KOPT-K1 (cell line): ENCODE data around the gene POLR2A.

Experiments used
- H3K27ac ChIP-seq: fragments of 200-600 bp; sonication (generic); 2 replicates; pipeline ENCODE4 v1.5.1; 2016; ENCODE audit warnings: antibody characterized with exemption, mild to moderate bottlenecking, low read depth, low read length; ENCODE audit not compliant: poor library complexity, severe bottlenecking
- H3K36me3 ChIP-seq: fragments of 200-600 bp; sonication (generic); 2 replicates; pipeline ENCODE4 v1.5.1; 2017; ENCODE audit warnings: antibody characterized with exemption, mild to moderate bottlenecking, low read length, moderate library complexity; ENCODE audit not compliant: insufficient read depth
- H3K9me3 ChIP-seq: fragments of 200-600 bp; sonication (generic); 2 replicates; pipeline ENCODE4 v1.5.1; 2017; ENCODE audit warnings: antibody characterized with exemption, low read length, mild to moderate bottlenecking; ENCODE audit not compliant: insufficient read depth, poor library complexity, severe bottlenecking

The POLR2A gene

DNA sequence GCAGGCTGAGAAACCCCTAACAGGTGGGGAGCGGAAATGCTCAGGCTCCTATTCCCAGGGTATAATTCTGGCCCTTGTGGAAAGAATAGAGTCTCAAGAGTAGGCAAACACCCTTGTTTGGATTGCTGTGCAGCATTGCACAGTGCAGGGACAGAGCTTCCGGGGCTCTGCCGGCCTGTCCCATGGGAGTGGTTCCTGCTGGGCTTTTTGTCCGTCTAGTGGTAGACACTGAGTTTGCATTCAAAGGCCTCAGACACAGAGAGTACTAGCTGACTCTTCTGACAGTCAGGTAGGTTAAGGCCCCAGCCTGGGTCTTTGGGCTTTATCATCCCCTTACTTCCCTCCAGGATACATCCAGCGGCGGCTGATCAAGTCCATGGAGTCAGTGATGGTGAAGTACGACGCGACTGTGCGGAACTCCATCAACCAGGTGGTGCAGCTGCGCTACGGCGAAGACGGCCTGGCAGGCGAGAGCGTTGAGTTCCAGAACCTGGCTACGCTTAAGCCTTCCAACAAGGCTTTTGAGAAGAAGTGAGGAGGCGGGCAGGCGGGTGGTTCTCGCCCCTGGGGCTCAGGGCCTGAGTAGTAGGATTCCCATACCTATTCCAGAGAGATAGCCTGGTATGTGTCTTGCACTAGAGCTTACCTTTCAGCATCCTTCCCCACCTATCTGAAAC lies 18.1 kb downstream of the POLR2A start:
- Histone ChIP-seq H3K27ac (no peak overlapping the region), H3K36me3 (peaks cover 100% of the 10 kb centered on the region), H3K9me3 (no peaks in the 10 kb centered on the region)

DNA sequence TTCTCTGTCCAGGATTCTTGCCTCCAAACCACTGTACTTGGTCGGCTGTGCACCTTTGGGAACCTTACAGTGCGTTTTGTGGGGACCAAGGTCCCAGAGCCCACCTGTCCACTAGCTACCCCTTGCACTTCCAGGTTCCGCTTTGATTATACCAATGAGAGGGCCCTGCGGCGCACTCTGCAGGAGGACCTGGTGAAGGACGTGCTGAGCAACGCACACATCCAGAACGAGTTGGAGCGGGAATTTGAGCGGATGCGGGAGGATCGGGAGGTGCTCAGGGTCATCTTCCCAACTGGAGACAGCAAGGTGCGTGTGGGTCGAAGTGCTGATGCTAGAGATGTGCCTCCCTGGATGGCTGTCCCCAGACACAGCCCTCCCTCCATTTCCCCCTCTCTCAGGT lies 18.8 kb downstream of the POLR2A start:
- Histone ChIP-seq H3K9me3 (no peaks in the 10 kb centered on the region), H3K27ac (no peak overlapping the region), H3K36me3 (peaks cover 100% of the 10 kb centered on the region)

DNA sequence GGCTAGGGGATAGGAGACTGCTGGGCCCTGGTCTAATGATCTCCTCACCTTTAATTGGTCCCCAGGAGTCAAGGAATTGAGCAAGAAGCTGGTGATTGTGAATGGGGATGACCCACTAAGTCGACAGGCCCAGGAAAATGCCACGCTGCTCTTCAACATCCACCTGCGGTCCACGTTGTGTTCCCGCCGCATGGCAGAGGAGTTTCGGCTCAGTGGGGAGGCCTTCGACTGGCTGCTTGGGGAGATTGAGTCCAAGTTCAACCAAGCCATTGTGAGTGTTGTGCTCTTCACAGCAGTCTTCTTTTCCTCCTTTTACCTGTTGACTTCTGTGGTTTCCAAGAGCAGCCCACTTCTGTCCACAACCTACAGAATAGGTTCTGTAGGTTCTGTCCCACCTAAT lies 19.4 kb downstream of the POLR2A start:
- Histone ChIP-seq H3K27ac (no peak overlapping the region), H3K36me3 (peaks cover 100% of the 10 kb centered on the region), H3K9me3 (no peaks in the 10 kb centered on the region)

DNA sequence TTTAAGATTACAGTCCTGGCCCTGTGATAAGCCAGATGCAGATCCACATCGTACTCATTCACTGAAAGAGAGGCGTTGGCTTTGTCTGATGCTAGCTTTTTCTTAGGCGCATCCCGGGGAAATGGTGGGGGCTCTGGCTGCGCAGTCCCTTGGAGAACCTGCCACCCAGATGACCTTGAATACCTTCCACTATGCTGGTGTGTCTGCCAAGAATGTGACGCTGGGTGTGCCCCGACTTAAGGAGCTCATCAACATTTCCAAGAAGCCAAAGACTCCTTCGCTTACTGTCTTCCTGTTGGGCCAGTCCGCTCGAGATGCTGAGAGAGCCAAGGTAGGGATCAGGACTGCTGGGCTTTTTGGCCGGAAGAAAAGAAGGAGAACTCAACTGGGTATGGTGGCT lies 24.0 kb downstream of the POLR2A start:
- Histone ChIP-seq H3K27ac (no peak overlapping the region), H3K9me3 (no peaks in the 10 kb centered on the region), H3K36me3 (peaks cover 100% of the 10 kb centered on the region)

DNA sequence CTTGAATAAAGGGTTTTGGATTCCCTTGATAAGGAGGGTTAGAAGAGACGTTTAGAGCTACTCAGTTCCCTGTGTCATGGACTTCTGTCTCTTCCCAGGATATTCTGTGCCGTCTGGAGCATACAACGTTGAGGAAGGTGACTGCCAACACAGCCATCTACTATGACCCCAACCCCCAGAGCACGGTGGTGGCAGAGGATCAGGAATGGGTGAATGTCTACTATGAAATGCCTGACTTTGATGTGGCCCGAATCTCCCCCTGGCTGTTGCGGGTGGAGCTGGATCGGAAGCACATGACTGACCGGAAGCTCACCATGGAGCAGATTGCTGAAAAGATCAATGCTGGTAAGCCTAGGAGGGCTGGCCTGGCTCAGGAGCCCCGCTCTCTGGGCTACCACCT lies 24.7 kb downstream of the POLR2A start:
- Histone ChIP-seq H3K9me3 (no peaks in the 10 kb centered on the region), H3K36me3 (peaks cover 100% of the 10 kb centered on the region), H3K27ac (no peak overlapping the region)

GRCh38 chr17:7509937-7510336 lies 25.8 kb downstream of the POLR2A start:
- Histone ChIP-seq H3K27ac (no peak overlapping the region), H3K9me3 (no peaks in the 10 kb centered on the region), H3K36me3 (peaks cover 97% of the 10 kb centered on the region)

DNA sequence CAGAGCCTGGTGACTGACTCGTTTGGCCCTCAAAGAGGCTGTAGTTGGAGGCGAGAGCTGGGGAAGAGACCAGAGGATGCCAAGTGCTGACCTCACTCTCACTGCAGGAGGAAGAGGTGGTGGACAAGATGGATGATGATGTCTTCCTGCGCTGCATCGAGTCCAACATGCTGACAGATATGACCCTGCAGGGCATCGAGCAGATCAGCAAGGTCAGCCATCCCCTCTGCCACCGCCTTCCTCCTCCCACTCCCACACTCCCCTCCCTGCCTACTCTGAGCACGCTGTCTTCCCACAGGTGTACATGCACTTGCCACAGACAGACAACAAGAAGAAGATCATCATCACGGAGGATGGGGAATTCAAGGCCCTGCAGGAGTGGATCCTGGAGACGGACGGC lies 26.9 kb downstream of the POLR2A start:
- Histone ChIP-seq H3K36me3 (peaks cover 95% of the 10 kb centered on the region), H3K27ac (no peak overlapping the region), H3K9me3 (no peaks in the 10 kb centered on the region)

- Histone ChIP-seq H3K9me3 (no peaks in the 10 kb centered on the region), H3K36me3 (peaks cover 89% of the 10 kb centered on the region), H3K27ac (no peak overlapping the region)
These were observed 27.9 kb downstream of the POLR2A start for GRCh38 chr17:7512105-7512504.

DNA sequence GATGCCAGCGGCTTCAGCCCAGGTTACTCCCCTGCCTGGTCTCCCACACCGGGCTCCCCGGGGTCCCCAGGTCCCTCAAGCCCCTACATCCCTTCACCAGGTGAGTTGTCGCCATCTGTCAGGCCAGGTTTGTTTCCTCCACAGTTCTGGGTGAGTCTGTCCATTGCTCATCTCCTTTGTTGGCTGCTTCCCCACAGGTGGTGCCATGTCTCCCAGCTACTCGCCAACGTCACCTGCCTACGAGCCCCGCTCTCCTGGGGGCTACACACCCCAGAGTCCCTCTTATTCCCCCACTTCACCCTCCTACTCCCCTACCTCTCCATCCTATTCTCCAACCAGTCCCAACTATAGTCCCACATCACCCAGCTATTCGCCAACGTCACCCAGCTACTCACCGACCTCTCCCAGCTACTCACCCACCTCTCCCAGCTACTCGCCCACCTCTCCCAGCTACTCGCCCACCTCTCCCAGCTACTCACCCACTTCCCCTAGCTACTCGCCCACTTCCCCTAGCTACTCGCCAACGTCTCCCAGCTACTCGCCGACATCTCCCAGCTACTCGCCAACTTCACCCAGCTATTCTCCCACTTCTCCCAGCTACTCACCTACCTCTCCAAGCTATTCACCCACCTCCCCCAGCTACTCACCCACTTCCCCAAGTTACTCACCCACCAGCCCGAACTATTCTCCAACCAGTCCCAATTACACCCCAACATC lies 28.8 kb downstream of the POLR2A start:
- Histone ChIP-seq H3K27ac (no peak overlapping the region), H3K9me3 (no peaks in the 10 kb centered on the region), H3K36me3 (peaks cover 80% of the 10 kb centered on the region)

DNA sequence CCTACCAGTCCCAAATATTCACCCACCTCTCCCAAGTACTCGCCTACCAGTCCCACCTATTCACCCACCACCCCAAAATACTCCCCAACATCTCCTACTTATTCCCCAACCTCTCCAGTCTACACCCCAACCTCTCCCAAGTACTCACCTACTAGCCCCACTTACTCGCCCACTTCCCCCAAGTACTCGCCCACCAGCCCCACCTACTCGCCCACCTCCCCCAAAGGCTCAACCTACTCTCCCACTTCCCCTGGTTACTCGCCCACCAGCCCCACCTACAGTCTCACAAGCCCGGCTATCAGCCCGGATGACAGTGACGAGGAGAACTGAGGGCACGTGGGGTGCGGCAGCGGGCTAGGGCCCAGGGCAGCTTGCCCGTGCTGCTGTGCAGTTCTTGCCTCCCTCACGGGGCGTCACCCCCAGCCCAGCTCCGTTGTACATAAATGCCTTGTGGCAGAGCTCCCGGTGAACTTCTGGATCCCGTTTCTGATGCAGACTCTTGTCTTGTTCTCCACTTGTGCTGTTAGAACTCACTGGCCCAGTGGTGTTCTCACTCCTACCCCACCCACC lies 29.8 kb downstream of the POLR2A start:
- no peaks in the 10 kb centered on the region for H3K9me3 ChIP-seq
- no peak overlapping the region for H3K27ac ChIP-seq
- peaks cover 70% of the 10 kb centered on the region for H3K36me3 ChIP-seq

DNA sequence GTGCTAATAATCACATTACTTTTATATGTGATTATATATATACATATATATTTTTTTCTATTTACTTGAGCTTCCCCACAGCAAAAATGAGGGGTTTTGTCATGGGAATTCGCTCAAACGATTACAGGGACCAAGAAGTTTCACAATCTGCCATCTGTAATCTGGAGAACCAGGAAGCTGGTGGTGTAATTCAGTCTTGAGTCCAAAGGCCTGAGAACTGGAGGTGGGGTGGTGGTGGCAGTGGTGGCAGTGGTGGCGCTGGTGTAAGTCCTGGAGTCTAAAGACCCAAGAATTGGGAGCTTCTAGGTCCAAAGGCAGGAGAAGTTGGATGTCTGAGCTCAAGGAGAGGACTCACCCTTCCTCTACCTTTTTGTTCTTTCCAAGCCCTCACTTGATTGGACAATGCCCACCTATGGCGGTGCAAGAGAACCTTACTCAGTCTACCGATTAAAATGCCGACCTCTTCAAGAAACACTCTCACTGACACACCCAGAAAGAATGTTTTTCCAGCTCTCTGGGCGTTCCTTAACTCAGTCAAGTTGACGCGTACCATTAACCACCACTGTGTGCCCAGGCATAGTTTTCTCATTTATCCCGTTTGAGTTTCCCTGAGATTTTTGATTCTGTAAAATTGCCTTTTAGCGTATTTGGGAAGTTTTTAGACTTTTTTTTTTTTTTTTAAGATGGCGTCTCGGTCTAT lies 31.9 kb downstream of the POLR2A start:
- no peaks in the 10 kb centered on the region for H3K9me3 ChIP-seq
- no peak overlapping the region for H3K27ac ChIP-seq
- H3K36me3 ChIP-seq, result peaks cover 49% of the 10 kb centered on the region

- no peak overlapping the region for H3K27ac ChIP-seq
- peaks cover 19% of the 10 kb centered on the region for H3K9me3 ChIP-seq
- no peaks in the 10 kb centered on the region for H3K36me3 ChIP-seq
These were observed 38.9 kb downstream of the POLR2A start for GRCh38 chr17:7523033-7523432.

GRCh38 chr17:7528842-7529241 lies 44.7 kb downstream of the POLR2A start:
- H3K36me3 ChIP-seq, result no peaks in the 10 kb centered on the region
- H3K9me3 ChIP-seq, result peaks cover 31% of the 10 kb centered on the region
- H3K27ac ChIP-seq, result no peak overlapping the region

DNA sequence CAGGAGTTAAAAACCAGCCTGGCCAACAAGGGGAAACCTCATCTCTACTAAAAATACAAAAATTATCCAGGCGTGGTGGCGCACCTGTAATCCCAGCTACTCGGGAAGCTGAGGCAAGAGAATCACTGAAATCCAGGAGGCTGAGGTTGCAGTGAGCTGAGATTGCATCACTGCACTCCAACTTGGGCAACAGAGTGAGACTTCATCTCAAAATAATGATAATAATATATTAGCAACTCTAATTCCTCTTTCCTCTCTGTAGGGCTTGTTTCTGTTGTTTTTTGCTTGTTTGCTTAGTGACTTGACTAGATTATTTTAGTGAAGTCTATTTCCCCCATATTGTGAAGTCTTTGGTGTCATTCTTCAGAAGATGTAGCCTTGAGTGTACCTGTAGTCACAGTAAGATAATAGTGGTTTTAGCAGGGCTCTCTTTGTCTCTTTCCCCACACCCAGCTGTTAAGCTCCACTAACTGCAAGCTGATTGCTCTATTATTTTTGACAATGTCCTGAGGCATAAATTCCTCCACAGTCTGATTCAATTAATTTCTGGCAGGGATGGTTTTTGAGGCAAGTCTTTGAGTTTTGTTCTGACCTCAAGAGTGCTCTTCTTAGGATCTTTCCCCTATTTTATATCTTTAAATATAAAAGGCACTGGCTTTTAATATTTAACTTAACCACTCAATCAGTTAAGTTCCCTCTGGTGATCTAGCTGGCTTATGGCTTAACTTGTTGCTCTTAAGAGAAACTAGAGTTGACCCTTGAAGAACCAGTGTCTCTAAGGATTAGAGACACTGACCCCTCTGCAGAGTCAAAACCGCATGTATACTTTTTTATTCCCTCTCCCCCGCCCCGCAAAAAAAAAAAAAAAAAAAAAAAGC lies 46.1 kb downstream of the POLR2A start:
- H3K9me3 ChIP-seq, result peaks cover 31% of the 10 kb centered on the region
- no peaks in the 10 kb centered on the region for H3K36me3 ChIP-seq
- no peak overlapping the region for H3K27ac ChIP-seq
